Stimulated activated memory B cell treated with anti-CD40 and anti-IgM and Interleukin-4, amounts not matched to agents 10 μg/mL and 1 μg/mL and 100 μg/mL, for 72 hours (primary cell): ENCODE results near the gene PATJ.
"Not testable (repeated sequence)": the region's sequence is repeated elsewhere in the genome, so short reads cannot be mapped to it uniquely, and the experiment has no call there.

Source experiments
- ATAC-seq: fragments of 150-1000 bp; cut with Tn5 transposase; 2 replicates; pipeline ENCODE4 v1.10.0; 2021
- H3K27ac Mint-ChIP-seq: one replicate; pipeline ENCODE4 v1.8.0; 2022; ENCODE audit warnings: mild to moderate bottlenecking, mixed read lengths
- H3K27me3 Mint-ChIP-seq: one replicate; pipeline ENCODE4 v1.8.0; 2022; ENCODE audit warnings: mixed read lengths
- H3K36me3 Mint-ChIP-seq: one replicate; pipeline ENCODE4 v1.8.0; 2022; ENCODE audit warnings: mixed read lengths
- H3K4me1 Mint-ChIP-seq: one replicate; pipeline ENCODE4 v1.8.0; 2022; ENCODE audit warnings: mixed read lengths
- H3K4me3 Mint-ChIP-seq: one replicate; pipeline ENCODE4 v1.8.0; 2022; ENCODE audit warnings: mild to moderate bottlenecking, moderate library complexity, mixed read lengths
- H3K9me3 Mint-ChIP-seq: one replicate; pipeline ENCODE4 v1.8.0; 2022; ENCODE audit warnings: mixed read lengths

PATJ gene

GRCh38 chr1:61839679-61840078, 97.4 kb downstream of the PATJ start:
- Mint-ChIP-seq H3K27me3 (no peaks in the 10 kb centered on the region), H3K4me1 (no peaks in the 10 kb centered on the region), H3K4me3 (no peak overlapping the region), H3K9me3 (no peaks in the 10 kb centered on the region), H3K27ac (no peak overlapping the region), H3K36me3 (peaks cover 22% of the 10 kb centered on the region)
- ATAC-seq: no peak

GRCh38 chr1:61842036-61842435, 99.8 kb downstream of the PATJ start:
- no peak for ATAC-seq
- Mint-ChIP-seq H3K36me3 (peaks cover 25% of the 10 kb centered on the region), H3K27ac (no peak overlapping the region), H3K27me3 (no peaks in the 10 kb centered on the region), H3K4me3 (no peak overlapping the region), H3K9me3 (no peaks in the 10 kb centered on the region), H3K4me1 (no peaks in the 10 kb centered on the region)

GRCh38 chr1:61842863-61843514, 100.7 kb downstream of the PATJ start:
- H3K4me1 Mint-ChIP-seq: no peaks in the 10 kb centered on the region
- no peak for ATAC-seq
- H3K27me3 Mint-ChIP-seq: no peaks in the 10 kb centered on the region
- peaks cover 21% of the 10 kb centered on the region for H3K36me3 Mint-ChIP-seq
- H3K4me3 Mint-ChIP-seq: no peak overlapping the region
- no peak overlapping the region for H3K27ac Mint-ChIP-seq
- H3K9me3 Mint-ChIP-seq: no peaks in the 10 kb centered on the region

- no peak for ATAC-seq
- Mint-ChIP-seq H3K4me1 (no peaks in the 10 kb centered on the region), H3K36me3 (peaks cover 15% of the 10 kb centered on the region), H3K27ac (no peak overlapping the region), H3K27me3 (no peaks in the 10 kb centered on the region), H3K4me3 (no peak overlapping the region), H3K9me3 (no peaks in the 10 kb centered on the region)
Measured at GRCh38 chr1:61844006-61844405, 101.7 kb downstream of the PATJ start.

GRCh38 chr1:61844664-61845063, 102.4 kb downstream of the PATJ start:
- H3K27me3 Mint-ChIP-seq, H3K4me3 Mint-ChIP-seq, ATAC-seq, H3K4me1 Mint-ChIP-seq, H3K9me3 Mint-ChIP-seq, H3K27ac Mint-ChIP-seq: not testable (repeated sequence)
- peaks cover 13% of the 10 kb centered on the region for H3K36me3 Mint-ChIP-seq

- H3K27ac Mint-ChIP-seq: no peak overlapping the region
- no peak overlapping the region for H3K4me3 Mint-ChIP-seq
- H3K4me1 Mint-ChIP-seq: no peaks in the 10 kb centered on the region
- no peak for ATAC-seq
- H3K36me3 Mint-ChIP-seq: peaks cover 5% of the 10 kb centered on the region
- H3K9me3 Mint-ChIP-seq: no peaks in the 10 kb centered on the region
- no peaks in the 10 kb centered on the region for H3K27me3 Mint-ChIP-seq
Measured at GRCh38 chr1:61851235-61851634, 109.0 kb downstream of the PATJ start.

- Mint-ChIP-seq H3K4me3 (no peak overlapping the region), H3K27ac (no peak overlapping the region), H3K36me3 (peaks cover 5% of the 10 kb centered on the region), H3K9me3 (no peaks in the 10 kb centered on the region), H3K4me1 (no peaks in the 10 kb centered on the region), H3K27me3 (no peaks in the 10 kb centered on the region)
- ATAC-seq: no peak
Measured at GRCh38 chr1:61851849-61852669, 109.8 kb downstream of the PATJ start.

- H3K4me1 Mint-ChIP-seq: no peaks in the 10 kb centered on the region
- peaks cover 6% of the 10 kb centered on the region for H3K36me3 Mint-ChIP-seq
- H3K27ac Mint-ChIP-seq: no peak overlapping the region
- H3K4me3 Mint-ChIP-seq: no peak overlapping the region
- no peaks in the 10 kb centered on the region for H3K27me3 Mint-ChIP-seq
- no peak for ATAC-seq
- H3K9me3 Mint-ChIP-seq: no peaks in the 10 kb centered on the region
Measured at GRCh38 chr1:61852670-61853015, 110.4 kb downstream of the PATJ start.

- Mint-ChIP-seq H3K4me1 (no peaks in the 10 kb centered on the region), H3K36me3 (peaks cover 16% of the 10 kb centered on the region), H3K9me3 (no peaks in the 10 kb centered on the region), H3K27ac (no peak overlapping the region), H3K27me3 (no peaks in the 10 kb centered on the region), H3K4me3 (no peak overlapping the region)
- ATAC-seq: no peak
Measured at GRCh38 chr1:61853583-61853982, 111.3 kb downstream of the PATJ start.

GRCh38 chr1:61864489-61864888, 122.2 kb downstream of the PATJ start:
- H3K9me3 Mint-ChIP-seq: no peaks in the 10 kb centered on the region
- peaks cover 9% of the 10 kb centered on the region for H3K4me1 Mint-ChIP-seq
- H3K4me3 Mint-ChIP-seq: no peak overlapping the region
- no peaks in the 10 kb centered on the region for H3K27me3 Mint-ChIP-seq
- peaks cover 33% of the 10 kb centered on the region for H3K36me3 Mint-ChIP-seq
- no peak overlapping the region for H3K27ac Mint-ChIP-seq
- ATAC-seq: no peak

GRCh38 chr1:61865646-61866220, 123.5 kb downstream of the PATJ start:
- peaks cover 42% of the 10 kb centered on the region for H3K36me3 Mint-ChIP-seq
- H3K27ac Mint-ChIP-seq: no peak overlapping the region
- H3K27me3 Mint-ChIP-seq: no peaks in the 10 kb centered on the region
- H3K4me1 Mint-ChIP-seq: peaks cover 9% of the 10 kb centered on the region
- H3K4me3 Mint-ChIP-seq: no peak overlapping the region
- H3K9me3 Mint-ChIP-seq: peaks cover 3% of the 10 kb centered on the region
- peak; percentile 70 for ATAC-seq

GRCh38 chr1:61869691-61870109, 127.4 kb downstream of the PATJ start:
- Mint-ChIP-seq H3K4me1 (peaks cover 9% of the 10 kb centered on the region), H3K27ac (no peak overlapping the region), H3K27me3 (no peaks in the 10 kb centered on the region), H3K9me3 (peaks cover 3% of the 10 kb centered on the region), H3K4me3 (no peak overlapping the region), H3K36me3 (peaks cover 46% of the 10 kb centered on the region)
- no peak for ATAC-seq

GRCh38 chr1:61872206-61872605, 129.9 kb downstream of the PATJ start:
- ATAC-seq: no peak
- Mint-ChIP-seq H3K27ac (no peak overlapping the region), H3K4me3 (no peak overlapping the region), H3K4me1 (no peaks in the 10 kb centered on the region), H3K27me3 (no peaks in the 10 kb centered on the region), H3K9me3 (peaks cover 3% of the 10 kb centered on the region), H3K36me3 (peaks cover 58% of the 10 kb centered on the region)

GRCh38 chr1:61873581-61873980, 131.3 kb downstream of the PATJ start:
- no peak for ATAC-seq
- Mint-ChIP-seq H3K36me3 (peaks cover 63% of the 10 kb centered on the region), H3K27me3 (no peaks in the 10 kb centered on the region), H3K4me3 (no peak overlapping the region), H3K4me1 (no peaks in the 10 kb centered on the region), H3K27ac (no peak overlapping the region), H3K9me3 (peaks cover 3% of the 10 kb centered on the region)

GRCh38 chr1:61873994-61874393, 131.7 kb downstream of the PATJ start:
- peaks cover 64% of the 10 kb centered on the region for H3K36me3 Mint-ChIP-seq
- ATAC-seq: no peak
- H3K4me3 Mint-ChIP-seq: no peak overlapping the region
- no peaks in the 10 kb centered on the region for H3K4me1 Mint-ChIP-seq
- H3K9me3 Mint-ChIP-seq: peaks cover 3% of the 10 kb centered on the region
- no peak overlapping the region for H3K27ac Mint-ChIP-seq
- no peaks in the 10 kb centered on the region for H3K27me3 Mint-ChIP-seq

- Mint-ChIP-seq H3K9me3 (no peaks in the 10 kb centered on the region), H3K4me1 (no peaks in the 10 kb centered on the region), H3K27ac (no peak overlapping the region), H3K27me3 (no peaks in the 10 kb centered on the region), H3K4me3 (no peak overlapping the region), H3K36me3 (peaks cover 62% of the 10 kb centered on the region)
- no peak for ATAC-seq
Measured at GRCh38 chr1:61875198-61875597, 132.9 kb downstream of the PATJ start.
